SK-N-MC (cell line): ENCODE measurements around the gene ECM2.

ENCODE experiments used
- EZH2 ChIP-seq: fragments of 200-600 bp; sonication (generic); IDR thresholded peaks from one replicate; pipeline ENCODE4 v1.6.1; 2017; ENCODE audit warnings: antibody characterized with exemption
- POLR2AphosphoS5 ChIP-seq: IDR thresholded peaks from 2 replicates; pipeline ENCODE4 v1.6.1; 2012; ENCODE audit warnings: mild to moderate bottlenecking, low read depth, low read length, borderline replicate concordance

- TF ChIP-seq EZH2 (no peak), POLR2AphosphoS5 (no peak)
Observed at GRCh38 chr9:92512622-92513021, 23.2 kb downstream of the ECM2 start.
